H9 (cell line): ENCODE data around the gene TMPRSS3. TPM values are rescaled to one million over a fixed set of nuclear protein-coding genes. Genes with fewer than 3 reads are reported as not detected.

Source experiments
- DNase-seq: peaks from one replicate; pipeline ENCODE4 v3.0.0-alpha.2; 2017
- H2AFZ ChIP-seq: one replicate; pipeline ENCODE4 v1.6.1; 2013; ENCODE audit warnings: mild to moderate bottlenecking, low read length, control low read depth, moderate library complexity
- H2AK5ac ChIP-seq: 2 replicates; pipeline ENCODE4 v1.6.1; 2013; ENCODE audit warnings: low read length, control low read depth, mixed read lengths; ENCODE audit not compliant: insufficient read length
- H2BK120ac ChIP-seq: one replicate; pipeline ENCODE4 v1.6.1; 2013; ENCODE audit warnings: low read depth, mild to moderate bottlenecking, low read length, control low read depth, inconsistent platforms; ENCODE audit not compliant: poor library complexity, severe bottlenecking
- H2BK12ac ChIP-seq: 2 replicates; pipeline ENCODE4 v1.6.1; 2013; ENCODE audit warnings: low read length, control low read depth, mixed read lengths, low read depth; ENCODE audit not compliant: insufficient read length
- H2BK15ac ChIP-seq: 2 replicates; pipeline ENCODE4 v1.6.1; 2013; ENCODE audit warnings: low read depth, low read length, control low read depth
- H2BK20ac ChIP-seq: one replicate; pipeline ENCODE4 v1.6.1; 2013; ENCODE audit warnings: low read depth, mild to moderate bottlenecking, low read length, control low read depth, inconsistent platforms; ENCODE audit not compliant: poor library complexity, severe bottlenecking
- H2BK5ac ChIP-seq: 2 replicates; pipeline ENCODE4 v1.6.1; 2013; ENCODE audit warnings: low read length, control low read depth, mixed read lengths; ENCODE audit not compliant: insufficient read length
- H3K14ac ChIP-seq: 2 replicates; pipeline ENCODE4 v1.6.1; 2013; ENCODE audit warnings: low read length, control low read depth; ENCODE audit not compliant: insufficient read depth
- H3K18ac ChIP-seq: 2 replicates; pipeline ENCODE4 v1.6.1; 2013; ENCODE audit warnings: low read depth, mild to moderate bottlenecking, mixed read lengths, low read length, control low read depth; ENCODE audit not compliant: insufficient read length
- H3K23ac ChIP-seq: 2 replicates; pipeline ENCODE4 v1.6.1; 2013; ENCODE audit warnings: low read length, control low read depth, mixed read lengths, low read depth; ENCODE audit not compliant: insufficient read length
- H3K23me2 ChIP-seq: 2 replicates; pipeline ENCODE4 v1.6.1; 2013; ENCODE audit warnings: low read depth, mild to moderate bottlenecking, mixed read lengths, low read length, control low read depth; ENCODE audit not compliant: insufficient read length, poor library complexity, severe bottlenecking
- H3K27ac ChIP-seq: 2 replicates; pipeline ENCODE4 v1.5.1; 2013; ENCODE audit warnings: low read length, control low read depth, mixed read lengths, low read depth; ENCODE audit not compliant: insufficient read length
- H3K27me3 ChIP-seq: 2 replicates; pipeline ENCODE4 v1.6.1; 2013; ENCODE audit warnings: low read length, control low read depth, inconsistent platforms; ENCODE audit not compliant: insufficient read depth
- H3K4ac ChIP-seq: 2 replicates; pipeline ENCODE4 v1.6.1; 2013; ENCODE audit warnings: low read depth, mild to moderate bottlenecking, control low read depth, inconsistent platforms, low read length, moderate library complexity
- H3K4me1 ChIP-seq: 2 replicates; pipeline ENCODE4 v1.6.1; 2013; ENCODE audit warnings: low read length, control low read depth, inconsistent platforms; ENCODE audit not compliant: insufficient read depth
- H3K4me2 ChIP-seq: 2 replicates; pipeline ENCODE4 v1.6.1; 2013; ENCODE audit warnings: low read length, control low read depth, mixed read lengths; ENCODE audit not compliant: insufficient read length, insufficient read depth
- H3K56ac ChIP-seq: 2 replicates; pipeline ENCODE4 v1.6.1; 2013; ENCODE audit warnings: low read depth, mild to moderate bottlenecking, mixed read lengths, low read length, control low read depth; ENCODE audit not compliant: insufficient read length
- H3K79me1 ChIP-seq: 2 replicates; pipeline ENCODE4 v1.6.1; 2013; ENCODE audit warnings: low read depth, mild to moderate bottlenecking, moderate library complexity, low read length, control low read depth, inconsistent platforms; ENCODE audit not compliant: insufficient read depth, poor library complexity, severe bottlenecking
- H3K79me2 ChIP-seq: 2 replicates; pipeline ENCODE4 v1.6.1; 2013; ENCODE audit warnings: low read length, control low read depth, inconsistent platforms; ENCODE audit not compliant: insufficient read depth
- H3K9ac ChIP-seq: 2 replicates; pipeline ENCODE4 v1.6.1; 2013; ENCODE audit warnings: low read length, control low read depth, mixed read lengths; ENCODE audit not compliant: insufficient read length; ENCODE audit errors: extremely low read depth
- H3K9me3 ChIP-seq: one replicate; pipeline ENCODE4 v1.6.1; 2013; ENCODE audit warnings: low read depth, low read length, inconsistent platforms; ENCODE audit not compliant: control insufficient read depth
- H3T11ph ChIP-seq: one replicate; pipeline ENCODE4 v1.6.1; 2013; ENCODE audit warnings: mild to moderate bottlenecking, low read length, control low read depth, inconsistent platforms
- H4K20me1 ChIP-seq: one replicate; pipeline ENCODE4 v1.6.1; 2013; ENCODE audit not compliant: control insufficient read depth, insufficient read length, insufficient read depth
- H4K5ac ChIP-seq: 2 replicates; pipeline ENCODE4 v1.6.1; 2013; ENCODE audit warnings: low read depth, mild to moderate bottlenecking, mixed read lengths, low read length, control low read depth; ENCODE audit not compliant: insufficient read length
- H4K8ac ChIP-seq: replicated peaks from 2 replicates; pipeline ENCODE4 v1.6.1; 2013; ENCODE audit warnings: low read length, control low read depth, mixed read lengths, low read depth; ENCODE audit not compliant: insufficient read length
- H4K91ac ChIP-seq: 2 replicates; pipeline ENCODE4 v1.6.1; 2013; ENCODE audit warnings: low read depth, mild to moderate bottlenecking, moderate library complexity, mixed read lengths, low read length, control low read depth; ENCODE audit not compliant: insufficient read length
- H3K27ac Mint-ChIP-seq, 3 experiments: 2 replicates in 2 of 3; 3 replicates in 1 of 3; pipeline ENCODE4 v1.8.0; 2020 to 2021; ENCODE audit warnings: mixed read lengths in 3 of 3, mild to moderate bottlenecking in 1 of 3, moderate library complexity in 1 of 3
- H3K27me3 Mint-ChIP-seq: 2 replicates; pipeline ENCODE4 v1.8.0; 2021; ENCODE audit warnings: low read depth, mild to moderate bottlenecking, moderate library complexity, mixed read lengths
- H3K36me3 Mint-ChIP-seq, 3 experiments: 2 replicates in 2 of 3; 3 replicates in 1 of 3; pipeline ENCODE4 v1.8.0; 2020 to 2021; ENCODE audit warnings: low read depth in 3 of 3, mixed read lengths in 3 of 3; ENCODE audit not compliant: insufficient read depth in 1 of 3
- H3K4me1 Mint-ChIP-seq, 2 experiments: 2 replicates each; pipeline ENCODE4 v1.8.0; 2020; ENCODE audit warnings: mixed read lengths in 2 of 2
- H3K4me3 Mint-ChIP-seq, 2 experiments: 2 replicates in 1 of 2; 3 replicates in 1 of 2; pipeline ENCODE4 v1.8.0; 2020 to 2021; ENCODE audit warnings: mild to moderate bottlenecking in 2 of 2, mixed read lengths in 2 of 2, moderate library complexity in 1 of 2
- H3K9me3 Mint-ChIP-seq, 2 experiments: 2 replicates in 1 of 2; 3 replicates in 1 of 2; pipeline ENCODE4 v1.8.0; 2020; ENCODE audit warnings: mild to moderate bottlenecking in 2 of 2, mixed read lengths in 2 of 2, moderate library complexity in 1 of 2
- CTCF ChIP-seq: fragments of 200-600 bp; sonication (generic); conservative IDR thresholded peaks from 3 replicates; pipeline ENCODE4 v1.8.0; 2021; ENCODE audit warnings: antibody characterized with exemption, mild to moderate bottlenecking
- WGBS: extraction: QIAGEN DNeasy Blood & Tissue Kit; methylation state at CpG from one replicate; pipeline ENCODE4 v1.1.7; 2013; ENCODE audit warnings: missing lambda C conversion rate, low lambda C conversion rate, mixed read lengths; ENCODE audit not compliant: insufficient read length; ENCODE audit errors: extremely low coverage; 5-methylcytosine and 5-hydroxymethylcytosine counted together
- total RNA-seq: library from RNA; stranded (reverse); gene quantifications from 2 replicates; pipeline ENCODE4 v1.2.1, GENCODE V29; 2021

The TMPRSS3 gene
- total RNA-seq, 1 experiment from 2014 or later = 0.31 TPM

- H4K91ac ChIP-seq = no peak overlapping the region
- H3K27ac ChIP-seq = no peak overlapping the region
- no peaks in the 10 kb centered on the region for H3K9me3 ChIP-seq
- H3K79me2 ChIP-seq = no peaks in the 10 kb centered on the region
- no peak overlapping the region for H2AFZ ChIP-seq
- no peak overlapping the region for H2BK5ac ChIP-seq
- no peak for TF ChIP-seq CTCF
- no peak overlapping the region for H3K14ac ChIP-seq
- H3K23ac ChIP-seq = no peak overlapping the region
- no peak overlapping the region for H3K9ac ChIP-seq
- no peak overlapping the region for H3K18ac ChIP-seq
- H3T11ph ChIP-seq = no peak overlapping the region
- no CpG with 5 or more reads among the region's 13 CpGs for WGBS
- no peak overlapping the region for H3K4me2 ChIP-seq
- H4K5ac ChIP-seq = no peak overlapping the region
- no peaks in the 10 kb centered on the region for H3K27me3 ChIP-seq
- H2BK15ac ChIP-seq = no peak overlapping the region
- no peak overlapping the region for H3K4ac ChIP-seq
- no peak overlapping the region for H3K56ac ChIP-seq
- no peak overlapping the region for H2BK20ac ChIP-seq
- no peaks in the 10 kb centered on the region for H4K20me1 ChIP-seq
- no peaks in the 10 kb centered on the region for H3K79me1 ChIP-seq
- Mint-ChIP-seq H3K4me3 (peak overlapping the region in 1 of 2 experiments; percentile 59; a peak in 1 of 5 replicates), H3K9me3 (peaks cover 9% of the 10 kb centered on the region in 2 experiments), H3K27ac (peak overlapping the region in 1 of 3 experiments; percentile 77; a peak in 3 of 7 replicates), H3K4me1 (peaks cover 0 to 2% of the 10 kb centered on the region in 2 experiments; a peak in 1 of 4 replicates), H3K27me3 (peaks cover 5% of the 10 kb centered on the region), H3K36me3 (peaks cover 0 to 5% (median 4%) of the 10 kb centered on the region in 3 experiments; a peak in 5 of 7 replicates)
- no peaks in the 10 kb centered on the region for H3K23me2 ChIP-seq
- no peak overlapping the region for H2BK12ac ChIP-seq
- H3K4me1 ChIP-seq = no peaks in the 10 kb centered on the region; the same call in 1 of the 2 replicates
- H4K8ac ChIP-seq = no peak overlapping the region
- no peak overlapping the region for H2BK120ac ChIP-seq
- DNase-seq = no peak
- no peak overlapping the region for H2AK5ac ChIP-seq
These were observed 31.5 kb downstream of the TMPRSS3 start for GRCh38 chr21:42364304-42364865.
